T-cell (primary cell): ENCODE measurements around the gene ANKS1A. TPM values are rescaled to one million over a fixed set of nuclear protein-coding genes. Genes with fewer than 3 reads are reported as not detected.

Source experiments
- ATAC-seq, 4 experiments: fragments of 200-7000 bp in 3 of 4; fragments of 150-1000 bp in 1 of 4; cut with Tn5 transposase; replicated peaks in 1 of 4; 1 replicate in 3 of 4; 2 replicates in 1 of 4; pipeline ENCODE4 v1.10.0; 2021; ENCODE audit warnings: moderate library complexity in 3 of 4, mild to moderate bottlenecking in 2 of 4, moderate number of reproducible peaks in 1 of 4
- CTCF ChIA-PET, 2 donors: fragments of 300-600 bp; sonication (Branson Sonifier 250); formaldehyde crosslinking; loops; one replicate each; lab custom pipeline; 2022; ENCODE audit warnings: antibody characterized with exemption in 2 of 2; lab: Charles Lee
- POLR2A ChIA-PET, 2 donors: fragments of 300-600 bp; sonication (Branson Sonifier 250); formaldehyde crosslinking; loops; one replicate each; lab custom pipeline; 2022; ENCODE audit warnings: antibody characterized with exemption in 2 of 2; lab: Charles Lee
- DNase-seq, 35 experiments: peaks; one replicate each; pipeline versions ENCODE4 v3.0.0 to v3.0.0-alpha.2; 2013 to 2023
- H3K27ac ChIP-seq: one replicate; pipeline ENCODE4 v1.5.1; 2013; ENCODE audit warnings: low read length
- H3K27me3 ChIP-seq, 2 experiments: replicated peaks in 1 of 2; 1 replicate in 1 of 2; 2 replicates in 1 of 2; pipeline versions ENCODE4 v1.6.1 to v1.7.0; 2013; ENCODE audit warnings: low read length in 1 of 2, mixed read lengths in 1 of 2; ENCODE audit not compliant: control insufficient read depth in 2 of 2, insufficient read depth in 2 of 2; ENCODE audit errors: extremely low read depth in 1 of 2
- H3K36me3 ChIP-seq, 2 donors: 1 replicate in 1 of 2; 2 replicates in 1 of 2; pipeline versions ENCODE4 v1.6.1 to v1.7.0; 2013; ENCODE audit warnings: low read length in 1 of 2; ENCODE audit not compliant: control insufficient read depth in 2 of 2, insufficient read depth in 1 of 2; ENCODE audit errors: extremely low read depth in 1 of 2
- H3K4me1 ChIP-seq, 2 experiments: 1 replicate in 1 of 2; 2 replicates in 1 of 2; pipeline versions ENCODE4 v1.6.1 to v1.7.0; 2013; ENCODE audit warnings: low read length in 2 of 2, mixed read lengths in 1 of 2; ENCODE audit not compliant: insufficient read depth in 2 of 2, control insufficient read depth in 1 of 2; ENCODE audit errors: extremely low read depth in 1 of 2
- H3K4me3 ChIP-seq, 2 donors: 1 replicate in 1 of 2; 2 replicates in 1 of 2; pipeline versions ENCODE4 v1.5.1 to v1.7.0; 2013; ENCODE audit warnings: mild to moderate bottlenecking in 2 of 2, low read length in 1 of 2, moderate library complexity in 1 of 2; ENCODE audit not compliant: control insufficient read depth in 1 of 2; ENCODE audit errors: extremely low read depth in 1 of 2
- H3K9me3 ChIP-seq: 2 replicates; pipeline ENCODE4 v1.7.0; 2013
- H3K27ac Mint-ChIP-seq, 2 donors: one replicate each; pipeline ENCODE4 v1.8.0; 2020 to 2021; ENCODE audit warnings: mild to moderate bottlenecking in 2 of 2, mixed read lengths in 2 of 2
- H3K27me3 Mint-ChIP-seq, 2 donors: one replicate each; pipeline ENCODE4 v1.8.0; 2021 to 2022; ENCODE audit warnings: mixed read lengths in 2 of 2
- H3K36me3 Mint-ChIP-seq: one replicate; pipeline ENCODE4 v1.8.0; 2021; ENCODE audit warnings: mixed read lengths
- H3K4me1 Mint-ChIP-seq, 3 donors: one replicate each; pipeline ENCODE4 v1.8.0; 2020 to 2022; ENCODE audit warnings: mixed read lengths in 3 of 3, mild to moderate bottlenecking in 1 of 3
- H3K4me3 Mint-ChIP-seq, 3 donors: one replicate each; pipeline ENCODE4 v1.8.0; 2020 to 2022; ENCODE audit warnings: mild to moderate bottlenecking in 3 of 3, mixed read lengths in 3 of 3, moderate library complexity in 3 of 3
- H3K9me3 Mint-ChIP-seq, 3 donors: one replicate each; pipeline ENCODE4 v1.8.0; 2020 to 2022; ENCODE audit warnings: mixed read lengths in 3 of 3
- WGBS: methylation state at CpG from one replicate; pipeline ENCODE4 v1.1.5; 2013; ENCODE audit warnings: missing lambda C conversion rate; ENCODE audit not compliant: insufficient coverage; 5-methylcytosine and 5-hydroxymethylcytosine counted together
- total RNA-seq, 35 experiments: library from RNA in 6 of 35; stranded (reverse) in 6 of 35; fragments of 120-200 nt in 1 of 35; gene quantifications; one replicate each; pipeline versions ENCODE4 v1.2.1 to v1.2.4 and lab custom pipeline; 2013 to 2026

ANKS1A gene
- total RNA-seq, 5 donors from 2014 or later (not counting 1 experiment from before 2014, with no cell fraction given) = 11.1 to 14.4 (median 11.7) TPM

GRCh38 chr6:34961082-34961481, 72.0 kb downstream of the ANKS1A start:
- Mint-ChIP-seq H3K4me1 (peaks cover 10 to 14% (median 13%) of the 10 kb centered on the region in 3 donors), H3K27ac (peak overlapping the region in 1 of 2 donors; percentile 60), H3K4me3 (no peak overlapping the region), H3K9me3 (no peaks in the 10 kb centered on the region), H3K27me3 (no peaks in the 10 kb centered on the region), H3K36me3 (no peaks in the 10 kb centered on the region)
- Histone ChIP-seq H3K4me1 (peaks cover 3 to 19% of the 10 kb centered on the region in 2 experiments), H3K36me3 (no peaks in the 10 kb centered on the region), H3K4me3 (peak overlapping the region in 1 of 2 donors; percentile 23), H3K9me3 (no peaks in the 10 kb centered on the region), H3K27ac (no peak overlapping the region), H3K27me3 (no peaks in the 10 kb centered on the region)
- no peak for DNase-seq
- ATAC-seq = peak in 1 of 4 experiments; percentile 49
- ChIA-PET POLR2A (no interaction called here), CTCF (no interaction called here)
- no CpG with 5 or more reads among the region's 2 CpGs for WGBS

GRCh38 chr6:34961574-34961973, 72.5 kb downstream of the ANKS1A start:
- no peaks in the 10 kb centered on the region for H3K9me3 ChIP-seq
- H3K27me3 Mint-ChIP-seq = no peaks in the 10 kb centered on the region
- ATAC-seq = no peak
- H3K36me3 ChIP-seq = no peaks in the 10 kb centered on the region
- DNase-seq = no peak
- H3K4me1 ChIP-seq = peaks cover 3 to 19% of the 10 kb centered on the region in 2 experiments
- POLR2A ChIA-PET = no interaction called here
- no peak overlapping the region for H3K27ac ChIP-seq
- no peak overlapping the region for H3K4me3 ChIP-seq
- H3K36me3 Mint-ChIP-seq = no peaks in the 10 kb centered on the region
- no peak overlapping the region for H3K4me3 Mint-ChIP-seq
- 90% methylated on average over 2 of the region's 7 CpGs for WGBS
- H3K4me1 Mint-ChIP-seq = peaks cover 6 to 14% (median 13%) of the 10 kb centered on the region in 3 donors
- no peaks in the 10 kb centered on the region for H3K27me3 ChIP-seq
- H3K27ac Mint-ChIP-seq = no peak overlapping the region
- CTCF ChIA-PET = no interaction called here
- no peaks in the 10 kb centered on the region for H3K9me3 Mint-ChIP-seq

- POLR2A ChIA-PET = no interaction called here
- no peak overlapping the region for H3K27ac Mint-ChIP-seq
Measured at GRCh38 chr6:34964564-34964963, 75.5 kb downstream of the ANKS1A start.

GRCh38 chr6:34967461-34967860, 78.4 kb downstream of the ANKS1A start:
- H3K27me3 ChIP-seq = no peaks in the 10 kb centered on the region
- peaks cover 36% of the 10 kb centered on the region for H3K36me3 Mint-ChIP-seq
- ATAC-seq (no peak), DNase-seq (no peak)
- H3K27ac ChIP-seq = no peak overlapping the region
- no peak overlapping the region for H3K27ac Mint-ChIP-seq
- peaks cover 2 to 6% (median 3%) of the 10 kb centered on the region in 3 donors for H3K4me1 Mint-ChIP-seq
- WGBS = 100% methylated on average over 2 of the region's 3 CpGs
- ChIA-PET CTCF (no interaction called here), POLR2A (interaction anchor here in 1 of 2 donors (0.6 kb wide), 1 partner anchor 1536 kb away, joined by 3 read pairs; no protein-coding TSS in a partner anchor)
- no peak overlapping the region for H3K4me3 Mint-ChIP-seq
- no peak overlapping the region for H3K4me3 ChIP-seq
- H3K9me3 ChIP-seq = no peaks in the 10 kb centered on the region
- H3K27me3 Mint-ChIP-seq = no peaks in the 10 kb centered on the region
- H3K4me1 ChIP-seq = no peaks in the 10 kb centered on the region
- H3K36me3 ChIP-seq = peaks cover 8 to 11% of the 10 kb centered on the region in 2 donors
- H3K9me3 Mint-ChIP-seq = no peaks in the 10 kb centered on the region

More at GRCh38 chr6:34964564-34964963, 75.5 kb downstream of the ANKS1A start:
- Mint-ChIP-seq H3K36me3 (peaks cover 16% of the 10 kb centered on the region), H3K4me3 (no peak overlapping the region), H3K27me3 (no peaks in the 10 kb centered on the region), H3K9me3 (no peaks in the 10 kb centered on the region), H3K4me1 (peaks cover 6 to 13% (median 11%) of the 10 kb centered on the region in 3 donors)
- WGBS = no CpG with 5 or more reads among the region's 3 CpGs
- Histone ChIP-seq H3K9me3 (no peaks in the 10 kb centered on the region), H3K4me1 (peaks cover 3 to 19% of the 10 kb centered on the region in 2 experiments), H3K27ac (no peak overlapping the region), H3K36me3 (no peaks in the 10 kb centered on the region), H3K4me3 (no peak overlapping the region), H3K27me3 (no peaks in the 10 kb centered on the region)
- CTCF ChIA-PET = no interaction called here
- no peak for DNase-seq
- no peak for ATAC-seq

GRCh38 chr6:34969662-34970265, 80.7 kb downstream of the ANKS1A start:
- ChIA-PET POLR2A (no interaction called here), CTCF (no interaction called here)
- 90% methylated on average over 7 of the region's 7 CpGs for WGBS
- H3K4me1 Mint-ChIP-seq = peaks cover 0 to 1% (median 0%) of the 10 kb centered on the region in 3 donors
- no peaks in the 10 kb centered on the region for H3K27me3 Mint-ChIP-seq
- Histone ChIP-seq H3K36me3 (peaks cover 10 to 11% of the 10 kb centered on the region in 2 donors), H3K27me3 (no peaks in the 10 kb centered on the region), H3K9me3 (no peaks in the 10 kb centered on the region), H3K27ac (no peak overlapping the region), H3K4me3 (no peak overlapping the region), H3K4me1 (no peaks in the 10 kb centered on the region)
- H3K27ac Mint-ChIP-seq = no peak overlapping the region
- H3K36me3 Mint-ChIP-seq = peaks cover 41% of the 10 kb centered on the region
- H3K9me3 Mint-ChIP-seq = no peaks in the 10 kb centered on the region
- no peak for DNase-seq
- H3K4me3 Mint-ChIP-seq = no peak overlapping the region
- ATAC-seq = no peak

- H3K27ac ChIP-seq = no peak overlapping the region
- no peak overlapping the region for H3K27ac Mint-ChIP-seq
- no peaks in the 10 kb centered on the region for H3K4me1 Mint-ChIP-seq
- H3K4me3 ChIP-seq = no peak overlapping the region
- WGBS = no CpG with 5 or more reads among the region's 3 CpGs
- ChIA-PET CTCF (no interaction called here), POLR2A (no interaction called here)
- no peaks in the 10 kb centered on the region for H3K27me3 ChIP-seq
- peaks cover 41% of the 10 kb centered on the region for H3K36me3 Mint-ChIP-seq
- no peak overlapping the region for H3K4me3 Mint-ChIP-seq
- no peaks in the 10 kb centered on the region for H3K9me3 Mint-ChIP-seq
- H3K4me1 ChIP-seq = no peaks in the 10 kb centered on the region
- ATAC-seq (no peak), DNase-seq (no peak)
- H3K27me3 Mint-ChIP-seq = no peaks in the 10 kb centered on the region
- peaks cover 10 to 11% of the 10 kb centered on the region in 2 donors for H3K36me3 ChIP-seq
- H3K9me3 ChIP-seq = no peaks in the 10 kb centered on the region
Measured at GRCh38 chr6:34970488-34970887, 81.4 kb downstream of the ANKS1A start.
